GM08714 (cell line): ENCODE measurements around the gene CASK.

Source experiments
- H3K4me3 ChIP-seq: fragments of 200-500 bp; sonication (Bioruptor generic); 2 replicates; pipeline ENCODE4 v1.5.1; 2014; ENCODE audit warnings: mild to moderate bottlenecking, low read length, inconsistent platforms
- ZNF274 ChIP-seq: IDR thresholded peaks from 2 replicates; pipeline ENCODE4 v1.6.1; 2012; ENCODE audit warnings: mild to moderate bottlenecking, low read depth, low read length

Gene CASK

GRCh38 chrX:41716767-41717473, 206.4 kb downstream of the CASK start:
- TF ChIP-seq ZNF274: no peak
- H3K4me3 ChIP-seq: no peak overlapping the region

GRCh38 chrX:41716222-41716621, 207.1 kb downstream of the CASK start:
- no peak overlapping the region for H3K4me3 ChIP-seq
- no peak for TF ChIP-seq ZNF274

- TF ChIP-seq ZNF274: no peak
- H3K4me3 ChIP-seq: no peak overlapping the region
Measured at GRCh38 chrX:41711021-41711667, 212.2 kb downstream of the CASK start.

GRCh38 chrX:41708486-41708885, 214.9 kb downstream of the CASK start:
- no peak for TF ChIP-seq ZNF274
- no peak overlapping the region for H3K4me3 ChIP-seq

- no peak overlapping the region for H3K4me3 ChIP-seq
- TF ChIP-seq ZNF274: no peak
Measured at GRCh38 chrX:41707218-41707617, 216.1 kb downstream of the CASK start.

GRCh38 chrX:41705680-41706374, 217.5 kb downstream of the CASK start:
- H3K4me3 ChIP-seq: no peak overlapping the region

GRCh38 chrX:41705042-41705441, 218.3 kb downstream of the CASK start:
- no peak overlapping the region for H3K4me3 ChIP-seq
- no peak for TF ChIP-seq ZNF274

More at GRCh38 chrX:41705680-41706374, 217.5 kb downstream of the CASK start:
- no peak for TF ChIP-seq ZNF274

GRCh38 chrX:41703574-41704029, 219.8 kb downstream of the CASK start:
- no peak overlapping the region for H3K4me3 ChIP-seq
- no peak for TF ChIP-seq ZNF274

- no peak overlapping the region for H3K4me3 ChIP-seq
- no peak for TF ChIP-seq ZNF274
Measured at GRCh38 chrX:41695426-41695825, 227.9 kb downstream of the CASK start.

- H3K4me3 ChIP-seq: no peak overlapping the region
- no peak for TF ChIP-seq ZNF274
Measured at GRCh38 chrX:41693024-41693423, 230.3 kb downstream of the CASK start.

GRCh38 chrX:41692162-41692749, 231.1 kb downstream of the CASK start:
- TF ChIP-seq ZNF274: no peak
- H3K4me3 ChIP-seq: no peak overlapping the region

GRCh38 chrX:41689711-41690110, 233.6 kb downstream of the CASK start:
- no peak for TF ChIP-seq ZNF274
- H3K4me3 ChIP-seq: no peak overlapping the region

- no peak for TF ChIP-seq ZNF274
- H3K4me3 ChIP-seq: no peak within 1 kb of the TSS
Measured at GRCh38 chrX:41688835-41689234, 234.5 kb downstream of the CASK start, which contains the start of gene GPR34. GPR34 (plus strand) TSS chrX:41688973; CDS start chrX:41695634, 6,661 bp downstream.

GRCh38 chrX:41688156-41688555, 235.2 kb downstream of the CASK start:
- H3K4me3 ChIP-seq: no peak overlapping the region
- no peak for TF ChIP-seq ZNF274
